ENCODE measurements around the gene CDK9. TPM values are rescaled to one million over a fixed set of nuclear protein-coding genes. Genes with fewer than 3 reads are reported as not detected.
"Not testable (repeated sequence)": the region's sequence is repeated elsewhere in the genome, so short reads cannot be mapped to it uniquely, and the experiment has no call there.

CDK9 gene
- total RNA-seq, 2 experiments from 2014 or later = 80.0 to 136 TPM

- H3K36me3 ChIP-seq (ENCODE audit: insufficient read depth, low read length) = peaks cover 13% of the 10 kb centered on the region; the same call in 1 of the 2 replicates
- CTCF ChIA-PET (ENCODE audit: unreplicated experiment) = no interaction called here
Measured at GRCh38 chr9:127756233-127756632, 29.6 kb upstream of the CDK9 start.

DNA sequence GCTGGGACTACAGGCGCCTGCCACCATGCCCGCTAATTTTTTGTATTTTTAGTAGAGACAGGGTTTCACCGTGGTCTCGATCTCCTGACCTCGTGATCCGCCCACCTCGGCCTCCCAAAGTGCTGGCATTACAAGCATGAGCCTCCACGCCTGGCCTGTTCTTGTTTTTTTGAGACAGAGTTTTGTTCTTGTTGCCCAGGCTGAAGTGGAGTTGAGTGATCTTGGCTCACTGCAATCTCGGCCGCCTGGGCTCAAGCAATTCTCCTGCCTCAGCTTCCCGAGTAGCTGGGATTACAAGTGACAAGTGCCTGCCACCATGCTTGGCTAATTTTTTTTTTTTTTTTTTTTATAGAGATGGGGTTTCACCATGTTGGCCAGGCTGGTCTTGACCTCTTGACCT is 29.1 kb upstream of the CDK9 start:
- intact Hi-C loops (cut with micrococcal nuclease; ENCODE audit: unreplicated experiment); H4K20me1 ChIP-seq (ENCODE audit: insufficient read depth, low read length); BruUV-seq (replicated peaks); H3K9me2 ChIP-seq (ENCODE audit: insufficient read depth, low read length); H2AFZ ChIP-seq (ENCODE audit: low read length); DNase-seq (ENCODE audit: low spot score); H3K79me2 ChIP-seq (ENCODE audit: insufficient read depth, low read depth, low read length); H3K4me1 ChIP-seq (ENCODE audit: insufficient read depth, low read length, poor library complexity, severe bottlenecking); H3K9me3 ChIP-seq (ENCODE audit: low read length); H3K4me2 ChIP-seq (ENCODE audit: low read length); H3K4me3 ChIP-seq (ENCODE audit: low read depth, low read length, poor library complexity, severe bottlenecking); H3K27ac ChIP-seq (ENCODE audit: low read depth, low read length, poor library complexity, severe bottlenecking); CTCF ChIA-PET (ENCODE audit: unreplicated experiment): not testable (repeated sequence)
- peaks cover 15% of the 10 kb centered on the region; the same call in 1 of the 2 replicates for H3K36me3 ChIP-seq (ENCODE audit: insufficient read depth, low read length)
- POLR2A ChIA-PET = interaction anchor here (0.6 to 1.0 kb wide), 3 partner anchors 14 to 983 kb away, joined by 3 read pairs; no protein-coding TSS in a partner anchor

More at GRCh38 chr9:127756233-127756632, 29.6 kb upstream of the CDK9 start:
- DNase-seq (ENCODE audit: low spot score) = no peak
- intact Hi-C loops (cut with micrococcal nuclease; ENCODE audit: unreplicated experiment) = no loop called here
- Histone ChIP-seq H3K4me1 (ENCODE audit: insufficient read depth, low read length, poor library complexity, severe bottlenecking) (no peaks in the 10 kb centered on the region), H3K9me2 (ENCODE audit: insufficient read depth, low read length) (no peaks in the 10 kb centered on the region), H3K4me3 (ENCODE audit: low read depth, low read length, poor library complexity, severe bottlenecking) (no peak overlapping the region), H2AFZ (ENCODE audit: low read length) (no peak overlapping the region), H3K79me2 (ENCODE audit: insufficient read depth, low read depth, low read length) (no peaks in the 10 kb centered on the region), H3K9me3 (ENCODE audit: low read length) (no peaks in the 10 kb centered on the region), H4K20me1 (ENCODE audit: insufficient read depth, low read length) (no peaks in the 10 kb centered on the region), H3K4me2 (ENCODE audit: low read length) (no peak overlapping the region), H3K27ac (ENCODE audit: low read depth, low read length, poor library complexity, severe bottlenecking) (no peak overlapping the region)
- POLR2A ChIA-PET = interaction anchor here (0.6 to 0.7 kb wide), 3 partner anchors 48 to 984 kb away, joined by 3 to 4 read pairs (median 3); no protein-coding TSS in a partner anchor
- BruUV-seq (replicated peaks) = no TSS peak
- TF ChIP-seq EZH2phosphoT487 (IDR thresholded peaks at IDR 0.05; ENCODE audit: borderline replicate concordance, low read depth, low read length) = no peak
- no peak for TF ChIP-seq CTCF (conservative IDR thresholded peaks at IDR 0.05; ENCODE audit: low read length)

DNA sequence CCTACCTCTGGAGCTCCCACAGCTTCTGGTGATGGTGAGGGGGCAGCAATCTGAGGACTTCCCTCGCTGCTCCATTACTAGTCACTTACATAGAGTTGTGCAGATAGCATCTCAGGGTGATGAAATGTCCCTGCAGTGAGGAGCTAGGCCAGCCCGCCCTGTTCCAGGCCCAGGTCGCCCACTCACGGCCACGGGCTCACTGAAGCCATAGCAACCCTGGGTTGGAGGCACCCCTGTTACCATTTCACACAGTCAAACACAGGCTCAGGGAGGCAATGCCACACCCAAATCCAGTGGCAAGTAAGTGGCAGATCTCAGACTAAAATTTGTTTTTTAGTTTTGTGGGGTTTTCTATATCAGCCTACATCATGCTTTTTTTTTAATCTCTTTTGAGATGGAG is 27.0 kb upstream of the CDK9 start:
- no TSS peak for BruUV-seq (replicated peaks)
- ChIA-PET CTCF (ENCODE audit: unreplicated experiment) (no interaction called here), POLR2A (no interaction called here)
- Histone ChIP-seq H3K9me3 (ENCODE audit: low read length) (no peaks in the 10 kb centered on the region), H3K4me1 (ENCODE audit: insufficient read depth, low read length, poor library complexity, severe bottlenecking) (no peaks in the 10 kb centered on the region), H3K4me2 (ENCODE audit: low read length) (no peak overlapping the region), H2AFZ (ENCODE audit: low read length) (no peak overlapping the region), H3K4me3 (ENCODE audit: low read depth, low read length, poor library complexity, severe bottlenecking) (no peak overlapping the region), H3K9me2 (ENCODE audit: insufficient read depth, low read length) (no peaks in the 10 kb centered on the region), H3K27ac (ENCODE audit: low read depth, low read length, poor library complexity, severe bottlenecking) (no peak overlapping the region), H3K79me2 (ENCODE audit: insufficient read depth, low read depth, low read length) (no peaks in the 10 kb centered on the region), H4K20me1 (ENCODE audit: insufficient read depth, low read length) (no peaks in the 10 kb centered on the region), H3K36me3 (ENCODE audit: insufficient read depth, low read length) (peaks cover 21% of the 10 kb centered on the region; the same call in 1 of the 2 replicates)
- DNase-seq (ENCODE audit: low spot score) = no peak
- no peak for TF ChIP-seq CTCF (conservative IDR thresholded peaks at IDR 0.05; ENCODE audit: low read length)
- no peak for TF ChIP-seq EZH2phosphoT487 (IDR thresholded peaks at IDR 0.05; ENCODE audit: borderline replicate concordance, low read depth, low read length)
- intact Hi-C loops (cut with micrococcal nuclease; ENCODE audit: unreplicated experiment) = no loop called here
